PC-9 (cell line): ENCODE results near the gene CKAP4. TPM values are rescaled to one million over a fixed set of nuclear protein-coding genes. Genes with fewer than 3 reads are reported as not detected.

Experiments used
- BruUV-seq: library from RNA; stranded (reverse); fragments of 400-500 nt; replicated peaks from 2 replicates; lab custom pipeline; 2021; lab: Mats Ljungman, UMichigan
- CTCF ChIA-PET: fragments of 300-600 bp; sonication (Branson Sonifier 250); formaldehyde crosslinking; loops from one replicate; lab custom pipeline; 2022; ENCODE audit warnings: antibody characterized with exemption; lab: Charles Lee
- POLR2A ChIA-PET: fragments of 300-600 bp; sonication (Branson Sonifier 250); formaldehyde crosslinking; loops from one replicate; lab custom pipeline; 2022; ENCODE audit warnings: antibody characterized with exemption; ENCODE audit not compliant: unreplicated experiment; lab: Charles Lee
- DNase-seq, 2 experiments: peaks; one replicate each; pipeline versions ENCODE4 v3.0.0 to v3.0.0-alpha.2; 2015 to 2022; ENCODE audit warnings: mixed read lengths in 1 of 2
- H2AFZ ChIP-seq: fragments of 200-600 bp; sonication (generic); 2 replicates; pipeline ENCODE4 v1.8.1; 2017; ENCODE audit warnings: antibody characterized with exemption
- H3F3A ChIP-seq: fragments of 200-600 bp; sonication (generic); 2 replicates; pipeline ENCODE4 v1.8.1; 2017; ENCODE audit warnings: antibody characterized with exemption, mild to moderate bottlenecking, low read depth; ENCODE audit not compliant: insufficient read depth
- H3K27ac ChIP-seq: fragments of 200-600 bp; sonication (generic); 2 replicates; pipeline ENCODE4 v1.6.1; 2016; ENCODE audit warnings: mixed run types
- H3K27me3 ChIP-seq: fragments of 200-600 bp; sonication (generic); 2 replicates; pipeline ENCODE4 v1.6.1; 2016; ENCODE audit warnings: low read depth, mixed run types; ENCODE audit not compliant: insufficient read depth
- H3K36me3 ChIP-seq: fragments of 200-600 bp; sonication (generic); 2 replicates; pipeline ENCODE4 v1.6.1; 2016; ENCODE audit warnings: low read depth, mixed run types
- H3K4me1 ChIP-seq: fragments of 200-600 bp; sonication (generic); replicated peaks from 2 replicates; pipeline ENCODE4 v1.6.1; 2016; ENCODE audit warnings: mixed run types; ENCODE audit not compliant: insufficient read depth
- H3K4me2 ChIP-seq: fragments of 200-600 bp; sonication (generic); 2 replicates; pipeline ENCODE4 v1.6.1; 2017; ENCODE audit warnings: mixed run types
- H3K4me3 ChIP-seq: fragments of 200-600 bp; sonication (generic); 2 replicates; pipeline ENCODE4 v1.6.1; 2016; ENCODE audit warnings: mixed run types
- H3K79me2 ChIP-seq: fragments of 200-600 bp; sonication (generic); 2 replicates; pipeline ENCODE4 v1.6.1; 2017; ENCODE audit warnings: low read depth, mixed run types
- H3K9me2 ChIP-seq: fragments of 200-600 bp; sonication (generic); 2 replicates; pipeline ENCODE4 v1.8.1; 2017; ENCODE audit warnings: mild to moderate bottlenecking; ENCODE audit not compliant: insufficient read depth
- H3K9me3 ChIP-seq: fragments of 200-600 bp; sonication (generic); 2 replicates; pipeline ENCODE4 v1.8.1; 2016; ENCODE audit warnings: low read depth; ENCODE audit not compliant: insufficient read depth
- H4K20me1 ChIP-seq: fragments of 200-600 bp; sonication (generic); 2 replicates; pipeline ENCODE4 v1.8.1; 2017; ENCODE audit not compliant: insufficient read depth
- EZH2 ChIP-seq: fragments of 200-600 bp; sonication (generic); IDR thresholded peaks from 2 replicates; pipeline ENCODE4 v1.8.0; 2017; ENCODE audit warnings: antibody characterized with exemption, low read depth
- intact Hi-C: fragments of 100-400 bp; cut with micrococcal nuclease; formaldehyde crosslinking; loops from one replicate; pipeline ENCODE4 v1.10.0; 2022; ENCODE audit not compliant: unreplicated experiment
- total RNA-seq: library from RNA; stranded (reverse); gene quantifications from 2 replicates; pipeline ENCODE4 v1.2.3, GENCODE V29; 2021
- TF ChIP-seq, protein P1 (sequence below): fragments of 200-600 bp; sonication (generic); conservative IDR thresholded peaks from 2 replicates; pipeline ENCODE4 v1.6.1; 2017; ENCODE audit warnings: mixed run types, antibody characterized with exemption, mild to moderate bottlenecking, moderate library complexity

CKAP4 gene
- total RNA-seq, 1 experiment from 2014 or later = 81.5 TPM

DNA sequence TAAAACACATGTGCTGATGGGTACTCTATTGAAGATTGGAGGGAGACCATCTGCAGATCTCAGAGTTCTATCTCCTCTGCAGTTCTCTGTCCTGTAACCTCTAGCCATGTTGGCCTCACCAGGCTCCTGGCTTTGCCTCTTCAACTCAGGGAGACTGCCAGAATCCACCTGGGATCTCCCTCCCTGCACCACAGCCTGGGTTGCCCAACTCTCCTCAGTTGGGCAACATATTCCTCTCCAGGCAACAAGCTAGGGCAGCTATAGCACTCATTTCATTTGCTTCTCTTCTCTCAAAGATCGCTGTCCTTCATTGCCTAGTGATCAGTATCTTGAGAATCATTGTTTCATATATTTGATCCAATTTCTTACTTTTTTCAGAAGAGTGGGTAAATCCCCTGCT, 28.8 kb downstream of the CKAP4 start:
- POLR2A ChIA-PET = no interaction called here
- H2AFZ ChIP-seq = no peak overlapping the region
- peaks cover 17% of the 10 kb centered on the region for H3K9me3 ChIP-seq
- intact Hi-C loops = no loop called here
- no peak overlapping the region for H3K4me2 ChIP-seq
- no peak overlapping the region for H3K27ac ChIP-seq
- CTCF ChIA-PET = no interaction called here
- H3K9me2 ChIP-seq = no peaks in the 10 kb centered on the region
- DNase-seq = no peak
- TF ChIP-seq, protein P1, sequence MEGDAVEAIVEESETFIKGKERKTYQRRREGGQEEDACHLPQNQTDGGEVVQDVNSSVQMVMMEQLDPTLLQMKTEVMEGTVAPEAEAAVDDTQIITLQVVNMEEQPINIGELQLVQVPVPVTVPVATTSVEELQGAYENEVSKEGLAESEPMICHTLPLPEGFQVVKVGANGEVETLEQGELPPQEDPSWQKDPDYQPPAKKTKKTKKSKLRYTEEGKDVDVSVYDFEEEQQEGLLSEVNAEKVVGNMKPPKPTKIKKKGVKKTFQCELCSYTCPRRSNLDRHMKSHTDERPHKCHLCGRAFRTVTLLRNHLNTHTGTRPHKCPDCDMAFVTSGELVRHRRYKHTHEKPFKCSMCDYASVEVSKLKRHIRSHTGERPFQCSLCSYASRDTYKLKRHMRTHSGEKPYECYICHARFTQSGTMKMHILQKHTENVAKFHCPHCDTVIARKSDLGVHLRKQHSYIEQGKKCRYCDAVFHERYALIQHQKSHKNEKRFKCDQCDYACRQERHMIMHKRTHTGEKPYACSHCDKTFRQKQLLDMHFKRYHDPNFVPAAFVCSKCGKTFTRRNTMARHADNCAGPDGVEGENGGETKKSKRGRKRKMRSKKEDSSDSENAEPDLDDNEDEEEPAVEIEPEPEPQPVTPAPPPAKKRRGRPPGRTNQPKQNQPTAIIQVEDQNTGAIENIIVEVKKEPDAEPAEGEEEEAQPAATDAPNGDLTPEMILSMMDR = no peak
- no peak for TF ChIP-seq EZH2
- no peaks in the 10 kb centered on the region for H3K4me1 ChIP-seq
- BruUV-seq = no TSS peak
- no peak overlapping the region for H3K4me3 ChIP-seq
- no peaks in the 10 kb centered on the region for H4K20me1 ChIP-seq
- H3K36me3 ChIP-seq = no peaks in the 10 kb centered on the region
- H3K27me3 ChIP-seq = peaks cover 17% of the 10 kb centered on the region; the same call in 1 of the 2 replicates
- no peaks in the 10 kb centered on the region for H3F3A ChIP-seq
- no peaks in the 10 kb centered on the region for H3K79me2 ChIP-seq

DNA sequence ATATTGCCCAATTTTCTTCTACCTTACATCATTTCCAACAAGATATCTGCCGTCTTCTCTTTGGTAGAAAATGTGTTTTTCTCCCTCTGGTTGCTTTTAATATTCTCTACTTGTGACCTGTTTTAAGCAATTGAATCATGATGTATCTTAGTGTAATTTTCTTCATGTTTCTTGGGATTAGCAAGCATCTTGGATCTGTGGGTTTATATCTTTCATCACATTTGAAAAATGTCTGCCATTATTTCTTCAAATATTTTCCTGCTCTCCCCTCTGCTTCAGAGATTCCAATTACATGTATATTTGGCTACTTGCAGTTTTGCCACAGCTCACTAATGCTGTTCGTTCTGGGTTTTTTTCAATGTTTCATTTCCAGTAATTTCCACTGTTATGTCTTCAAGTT, 30.1 kb downstream of the CKAP4 start:
- Histone ChIP-seq H3K27me3 (peaks cover 25% of the 10 kb centered on the region), H4K20me1 (no peaks in the 10 kb centered on the region), H3K9me2 (no peaks in the 10 kb centered on the region), H3K9me3 (peaks cover 17% of the 10 kb centered on the region), H3K36me3 (no peaks in the 10 kb centered on the region), H2AFZ (no peak overlapping the region), H3K79me2 (no peaks in the 10 kb centered on the region), H3K27ac (no peak overlapping the region), H3K4me2 (no peak overlapping the region), H3F3A (no peaks in the 10 kb centered on the region), H3K4me1 (no peaks in the 10 kb centered on the region), H3K4me3 (no peak overlapping the region)
- BruUV-seq = no TSS peak
- CTCF ChIA-PET = no interaction called here
- intact Hi-C loops = no loop called here
- POLR2A ChIA-PET = no interaction called here
- DNase-seq = no peak
- TF ChIP-seq, protein P1 = no peak
- no peak for TF ChIP-seq EZH2

DNA sequence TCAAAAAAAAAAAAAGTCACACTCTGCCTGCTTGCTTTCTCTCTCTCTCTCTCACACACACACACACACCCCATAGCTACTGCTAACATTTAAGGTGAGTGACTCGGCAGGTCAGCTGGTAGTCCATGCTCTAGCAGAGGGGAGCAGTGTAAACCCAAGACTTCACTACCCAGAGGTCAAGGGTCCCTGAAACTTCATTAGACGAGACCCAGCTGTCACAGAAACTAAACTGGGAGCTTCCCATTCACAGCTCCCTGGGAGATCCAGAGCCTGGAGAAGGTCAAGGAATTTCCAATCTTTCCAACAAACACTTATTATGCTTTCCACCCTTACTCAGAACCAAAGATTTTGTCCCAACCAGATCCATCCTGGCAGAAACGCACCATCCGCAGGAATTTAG, 33.2 kb downstream of the CKAP4 start:
- peaks cover 17% of the 10 kb centered on the region for H3K9me3 ChIP-seq
- peaks cover 50% of the 10 kb centered on the region for H3K27me3 ChIP-seq
- TF ChIP-seq EZH2 = no peak
- TF ChIP-seq, protein P1 = no peak
- H3K4me1 ChIP-seq = no peaks in the 10 kb centered on the region
- H3K4me3 ChIP-seq = no peak overlapping the region
- no peaks in the 10 kb centered on the region for H3F3A ChIP-seq
- H3K4me2 ChIP-seq = no peak overlapping the region
- no peaks in the 10 kb centered on the region for H3K36me3 ChIP-seq
- intact Hi-C loops = no loop called here
- no TSS peak for BruUV-seq
- no peak overlapping the region for H3K27ac ChIP-seq
- ChIA-PET CTCF (no interaction called here), POLR2A (no interaction called here)
- no peaks in the 10 kb centered on the region for H3K9me2 ChIP-seq
- DNase-seq = peak in 1 of 2 experiments; percentile 8
- no peak overlapping the region for H2AFZ ChIP-seq
- H3K79me2 ChIP-seq = no peaks in the 10 kb centered on the region
- no peaks in the 10 kb centered on the region for H4K20me1 ChIP-seq
